Spleen (tissue), 11 donors: ENCODE measurements around the gene MKNK1. TPM values are rescaled to one million over a fixed set of nuclear protein-coding genes. Genes with fewer than 3 reads are reported as not detected.

Experiments used
- DNase-seq: peaks from one replicate; pipeline ENCODE4 v3.0.0-alpha.2; 2020
- H3K27ac ChIP-seq, 8 donors: fragments of 200-600 bp; sonication (generic) in 7 of 8; 1 replicate in 4 of 8; 2 replicates in 4 of 8; pipeline versions ENCODE4 v1.5.0 to v1.8.0; 2016 to 2021; ENCODE audit warnings: inconsistent platforms in 4 of 8, mild to moderate bottlenecking in 4 of 8, moderate library complexity in 1 of 8
- H3K27me3 ChIP-seq, 7 donors: fragments of 200-600 bp; sonication (generic) in 6 of 7; replicated peaks in 1 of 7; 1 replicate in 4 of 7; 2 replicates in 3 of 7; pipeline versions ENCODE4 v1.5.0 to v1.8.0; 2016 to 2021; ENCODE audit warnings: inconsistent platforms in 3 of 7, mild to moderate bottlenecking in 1 of 7
- H3K36me3 ChIP-seq, 6 donors: fragments of 200-600 bp; sonication (generic) in 5 of 6; 1 replicate in 4 of 6; 2 replicates in 2 of 6; pipeline versions ENCODE4 v1.5.0 to v1.8.0; 2016 to 2021; ENCODE audit warnings: inconsistent platforms in 2 of 6
- H3K4me1 ChIP-seq, 6 donors: fragments of 200-600 bp; sonication (generic) in 5 of 6; 1 replicate in 3 of 6; 2 replicates in 3 of 6; pipeline versions ENCODE4 v1.5.0 to v1.8.0; 2016 to 2021; ENCODE audit warnings: inconsistent platforms in 3 of 6
- H3K4me3 ChIP-seq, 8 donors: fragments of 200-600 bp; sonication (generic) in 7 of 8; 1 replicate in 4 of 8; 2 replicates in 4 of 8; pipeline versions ENCODE4 v1.5.0 to v1.8.0; 2016 to 2021; ENCODE audit warnings: inconsistent platforms in 4 of 8, mild to moderate bottlenecking in 4 of 8, moderate library complexity in 2 of 8
- H3K9me3 ChIP-seq, 8 donors: fragments of 200-600 bp; sonication (generic) in 7 of 8; 1 replicate in 4 of 8; 2 replicates in 4 of 8; pipeline versions ENCODE4 v1.5.0 to v1.8.0; 2016 to 2021; ENCODE audit warnings: inconsistent platforms in 4 of 8
- POLR2A ChIP-seq, 3 donors: fragments of 450-650 bp; IDR thresholded peaks; one replicate each; pipeline ENCODE4 v1.5.1; 2017; ENCODE audit warnings: antibody characterized with exemption in 3 of 3, mild to moderate bottlenecking in 1 of 3
- POLR2AphosphoS5 ChIP-seq, 3 donors: sonication (generic); formaldehyde crosslinking; IDR thresholded peaks; one replicate each; pipeline ENCODE4 v1.5.1; 2017; ENCODE audit warnings: antibody characterized with exemption in 3 of 3
- WGBS, 5 donors: extraction: QIAGEN DNeasy Blood & Tissue Kit in 3 of 5; methylation state at CpG; one replicate each; pipeline versions ENCODE4 v1.1.5 to v1.1.7; 2013 to 2018; 5-methylcytosine and 5-hydroxymethylcytosine counted together
- intact Hi-C: fragments of 100-400 bp; cut with DNase I; formaldehyde crosslinking; loops from one replicate; pipeline ENCODE4 v1.15.0; 2023; ENCODE audit warnings: low total_unique reads
- polyA plus RNA-seq, 3 donors: library from polyadenylated mRNA; stranded (reverse); fragments of 200-250 nt; gene quantifications; one replicate each; pipeline ENCODE4 v1.2.1, GENCODE V29; 2013
- total RNA-seq, 7 donors: library from RNA; depleted of rRNA in 3 of 7; stranded (reverse); fragments of >200 nt in 3 of 7; fragmentation: NEBNext Ultra II Directional in 4 of 7; extraction: Animal tissue kit (Norgen Biotek cat#: 25700) in 4 of 7; gene quantifications; one replicate each; pipeline versions ENCODE4 v1.1.0 to v1.2.1, GENCODE V29; 2016 to 2021
- TF ChIP-seq, protein P1 (sequence below), 11 experiments: fragments of 200-600 bp in 7 of 11; fragments of 450-650 bp in 4 of 11; sonication (generic) in 4 of 11; IDR thresholded peaks in 8 of 11; conservative IDR thresholded peaks in 3 of 11; 1 replicate in 7 of 11; 2 replicates in 4 of 11; pipeline versions ENCODE4 v1.4.0 to v1.8.0; 2016 to 2021; ENCODE audit warnings: antibody characterized with exemption in 11 of 11, inconsistent platforms in 4 of 11, mild to moderate bottlenecking in 1 of 11
- donor health status: healthy with polysubstance abuse.
- donor health status: DM: no; HTN: no; CAD: no; lungs with moderate emphysema.
- donor health status: DM: no; HTN: no; CAD: no.
- donor health status: Bipolar disorder and iron deficiency.
- donor health status: healthy.
- donor health status: DM: no; HTN: no; CAD: no.
- donor health status: DM: yes; HTN: yes; CAD: no.

Gene MKNK1
- total and polyA plus RNA-seq, 10 donors = 19.2 to 169 (median 91.1) TPM

DNA sequence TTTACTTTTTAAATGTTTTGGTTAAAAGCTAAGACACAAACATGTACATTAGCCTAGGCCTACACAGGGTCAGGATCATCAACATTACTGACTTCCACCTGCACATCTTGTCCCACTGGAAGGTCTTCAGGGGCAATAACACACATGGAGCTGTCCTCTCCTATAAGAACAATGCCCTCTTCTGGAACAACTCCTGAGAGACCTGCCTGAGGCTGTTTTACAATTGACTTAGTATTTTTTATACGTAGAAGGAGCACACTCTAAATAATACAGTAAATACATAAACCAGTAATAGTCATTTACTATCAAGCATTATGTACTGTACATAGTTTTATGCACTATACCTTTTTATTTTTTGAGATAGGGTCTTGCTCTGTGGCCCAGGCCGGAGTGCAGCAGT lies 26.7 kb upstream of the MKNK1 start:
- no peak for DNase-seq
- 88 to 98% (median 96%) methylated on average over 2 of the region's 2 CpGs for WGBS, 5 donors
- no peak for TF ChIP-seq POLR2A (IDR thresholded peaks at IDR 0.05)
- TF ChIP-seq POLR2AphosphoS5 (IDR thresholded peaks at IDR 0.05) = no peak
- TF ChIP-seq, protein P1, sequence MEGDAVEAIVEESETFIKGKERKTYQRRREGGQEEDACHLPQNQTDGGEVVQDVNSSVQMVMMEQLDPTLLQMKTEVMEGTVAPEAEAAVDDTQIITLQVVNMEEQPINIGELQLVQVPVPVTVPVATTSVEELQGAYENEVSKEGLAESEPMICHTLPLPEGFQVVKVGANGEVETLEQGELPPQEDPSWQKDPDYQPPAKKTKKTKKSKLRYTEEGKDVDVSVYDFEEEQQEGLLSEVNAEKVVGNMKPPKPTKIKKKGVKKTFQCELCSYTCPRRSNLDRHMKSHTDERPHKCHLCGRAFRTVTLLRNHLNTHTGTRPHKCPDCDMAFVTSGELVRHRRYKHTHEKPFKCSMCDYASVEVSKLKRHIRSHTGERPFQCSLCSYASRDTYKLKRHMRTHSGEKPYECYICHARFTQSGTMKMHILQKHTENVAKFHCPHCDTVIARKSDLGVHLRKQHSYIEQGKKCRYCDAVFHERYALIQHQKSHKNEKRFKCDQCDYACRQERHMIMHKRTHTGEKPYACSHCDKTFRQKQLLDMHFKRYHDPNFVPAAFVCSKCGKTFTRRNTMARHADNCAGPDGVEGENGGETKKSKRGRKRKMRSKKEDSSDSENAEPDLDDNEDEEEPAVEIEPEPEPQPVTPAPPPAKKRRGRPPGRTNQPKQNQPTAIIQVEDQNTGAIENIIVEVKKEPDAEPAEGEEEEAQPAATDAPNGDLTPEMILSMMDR (IDR thresholded peaks at IDR 0.05 in 8 of 11, conservative IDR thresholded peaks at IDR 0.05 in 3 of 11) = no peak
- Histone ChIP-seq H3K9me3 (no peaks in the 10 kb centered on the region), H3K36me3 (peaks cover 0 to 68% (median 33%) of the 10 kb centered on the region in 6 donors), H3K4me1 (no peaks in the 10 kb centered on the region), H3K4me3 (no peak overlapping the region), H3K27ac (no peak overlapping the region), H3K27me3 (no peaks in the 10 kb centered on the region)
- intact Hi-C loops = no loop called here

DNA sequence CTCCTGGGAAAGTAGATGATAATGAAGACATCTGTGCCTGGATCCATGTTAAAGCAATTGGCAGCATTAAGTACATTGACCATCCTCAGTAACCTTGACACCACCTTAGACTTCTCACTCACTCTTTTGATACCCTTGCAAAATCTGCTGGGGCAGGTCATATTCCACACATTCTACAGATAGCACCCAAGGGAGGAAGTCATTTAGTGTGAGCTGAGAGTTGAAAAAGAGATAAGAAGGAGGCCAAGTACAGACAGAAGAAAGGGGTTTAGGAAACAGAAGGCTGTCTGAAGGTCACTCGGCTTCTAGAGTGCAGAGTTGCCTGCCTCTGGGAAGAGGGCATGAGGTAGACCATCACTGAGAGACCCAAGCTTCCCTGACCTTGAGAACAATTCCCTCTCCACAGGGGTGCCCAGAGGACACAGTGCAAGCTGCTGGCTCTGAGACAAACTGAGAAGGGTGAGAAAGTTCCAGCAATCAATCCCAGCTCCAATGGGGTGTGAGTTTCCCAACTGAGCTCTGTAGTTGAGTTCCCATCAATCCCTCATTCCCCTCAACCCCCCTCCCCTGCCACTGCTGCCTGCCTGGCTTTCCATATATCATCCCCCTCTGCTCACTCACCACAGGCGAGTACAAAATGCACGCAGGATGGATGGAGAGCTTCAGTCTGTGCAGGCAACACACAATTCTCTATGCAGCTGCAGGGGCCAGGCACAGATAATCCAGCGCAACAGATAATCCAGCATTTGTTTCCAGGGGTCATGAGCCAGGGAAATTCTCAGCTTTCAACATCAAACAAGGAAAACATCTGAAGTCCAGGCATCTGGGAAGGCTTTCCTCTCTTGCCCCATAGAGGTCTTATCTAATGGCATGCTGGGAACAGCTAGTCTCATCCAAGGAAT lies 19.9 kb upstream of the MKNK1 start:
- DNase-seq = no peak
- WGBS, 5 donors = 77 to 87% (median 83%) methylated on average over 4 of the region's 4 CpGs

DNA sequence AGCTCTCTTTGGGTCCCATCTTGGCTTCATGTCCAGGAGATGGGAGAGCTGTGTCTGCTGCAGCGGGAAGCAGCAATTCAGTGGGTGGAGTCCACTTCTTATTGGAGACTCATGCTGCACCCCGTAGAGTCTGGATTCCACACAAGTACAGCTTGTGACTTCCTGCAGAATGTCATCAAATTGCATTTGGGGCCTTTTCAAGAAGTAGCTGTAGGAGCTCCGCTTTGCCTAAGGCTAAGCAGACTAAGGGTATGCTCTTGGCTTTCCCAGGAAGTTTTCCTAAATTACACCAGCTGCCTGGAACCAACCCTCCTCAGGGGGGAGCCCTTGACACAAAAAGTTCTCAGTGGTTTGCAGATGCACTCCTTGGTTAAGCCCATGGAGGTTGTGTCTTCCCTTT lies 18.3 kb upstream of the MKNK1 start:
- no peak for DNase-seq
- intact Hi-C loops = no loop called here

More for the DNA sequence above, 19.9 kb upstream of the MKNK1 start:
- H3K36me3 ChIP-seq = peaks cover 0 to 3% (median 0%) of the 10 kb centered on the region in 6 donors
- intact Hi-C loops = no loop called here
- H3K27me3 ChIP-seq = no peaks in the 10 kb centered on the region
- no peak for TF ChIP-seq POLR2AphosphoS5 (IDR thresholded peaks at IDR 0.05)
- TF ChIP-seq, protein P1 (IDR thresholded peaks at IDR 0.05 in 8 of 11, conservative IDR thresholded peaks at IDR 0.05 in 3 of 11) = no peak
- no peak for TF ChIP-seq POLR2A (IDR thresholded peaks at IDR 0.05)
- peaks cover 0 to 8% (median 0%) of the 10 kb centered on the region in 6 donors for H3K4me1 ChIP-seq
- H3K4me3 ChIP-seq = no peak overlapping the region
- H3K27ac ChIP-seq = no peak overlapping the region
- no peaks in the 10 kb centered on the region for H3K9me3 ChIP-seq

More for the DNA sequence above, 18.3 kb upstream of the MKNK1 start:
- Histone ChIP-seq H3K27ac (no peak overlapping the region), H3K27me3 (no peaks in the 10 kb centered on the region), H3K9me3 (no peaks in the 10 kb centered on the region), H3K36me3 (no peaks in the 10 kb centered on the region), H3K4me1 (peaks cover 0 to 25% (median 2%) of the 10 kb centered on the region in 6 donors), H3K4me3 (no peak overlapping the region)
- TF ChIP-seq POLR2A (IDR thresholded peaks at IDR 0.05) (no peak), POLR2AphosphoS5 (IDR thresholded peaks at IDR 0.05) (no peak)
- TF ChIP-seq, protein P1 (IDR thresholded peaks at IDR 0.05 in 8 of 11, conservative IDR thresholded peaks at IDR 0.05 in 3 of 11) = peak in 6 of 11 experiments; percentile 13 to 30 (median 22)
- 72 to 86% (median 75%) methylated on average over 3 of the region's 3 CpGs for WGBS, 5 donors
